ENCODE results near the gene HSD17B12. TPM values are rescaled to one million over a fixed set of nuclear protein-coding genes. Genes with fewer than 3 reads are reported as not detected.

Gene HSD17B12
- polyA plus RNA-seq, 1 donor (not counting 4 experiments of a cell fraction or from before 2014, with no cell fraction given): 105 TPM

DNA sequence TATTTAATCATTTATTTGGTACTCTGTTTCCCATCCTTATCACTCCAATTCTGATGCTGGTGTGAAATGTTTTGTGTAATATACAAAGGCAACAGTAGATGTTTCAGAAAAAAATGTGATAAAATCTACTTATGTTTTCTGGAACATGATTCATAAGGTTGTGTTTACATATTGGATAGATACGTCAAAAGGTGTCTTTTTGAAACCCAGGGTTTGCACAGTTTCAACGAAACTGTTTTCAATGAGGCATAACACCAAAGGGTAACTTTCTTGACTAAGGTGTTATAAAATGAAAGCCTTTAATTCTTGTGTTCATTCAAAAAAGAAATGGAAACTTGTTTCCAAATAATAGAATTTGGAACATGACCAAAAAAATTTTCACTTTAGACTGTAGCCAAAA is 33.8 kb upstream of the HSD17B12 start:
- H3K27ac ChIP-seq (ENCODE audit: control insufficient read depth, insufficient read depth, low read length): no peak overlapping the region

DNA sequence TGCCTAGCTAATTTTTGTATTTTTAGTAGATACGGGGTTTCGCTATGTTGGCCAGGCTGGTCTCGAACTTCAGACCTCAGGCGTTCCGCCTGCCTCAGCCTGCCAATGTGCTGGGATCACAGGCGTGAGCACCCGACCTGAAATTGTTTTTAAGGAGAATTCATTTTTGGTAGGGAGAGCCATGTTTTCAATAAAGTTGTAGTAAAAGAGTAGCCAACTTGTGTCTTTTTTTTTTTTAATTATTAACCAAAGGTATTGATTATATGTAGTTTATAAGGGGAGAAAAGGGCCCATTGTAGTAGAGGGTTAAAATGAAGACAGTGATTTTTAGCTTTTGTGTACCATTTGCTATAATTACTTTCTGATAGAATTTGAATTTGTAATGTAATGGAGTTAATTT is 31.6 kb upstream of the HSD17B12 start:
- TF ChIP-seq, protein P1, sequence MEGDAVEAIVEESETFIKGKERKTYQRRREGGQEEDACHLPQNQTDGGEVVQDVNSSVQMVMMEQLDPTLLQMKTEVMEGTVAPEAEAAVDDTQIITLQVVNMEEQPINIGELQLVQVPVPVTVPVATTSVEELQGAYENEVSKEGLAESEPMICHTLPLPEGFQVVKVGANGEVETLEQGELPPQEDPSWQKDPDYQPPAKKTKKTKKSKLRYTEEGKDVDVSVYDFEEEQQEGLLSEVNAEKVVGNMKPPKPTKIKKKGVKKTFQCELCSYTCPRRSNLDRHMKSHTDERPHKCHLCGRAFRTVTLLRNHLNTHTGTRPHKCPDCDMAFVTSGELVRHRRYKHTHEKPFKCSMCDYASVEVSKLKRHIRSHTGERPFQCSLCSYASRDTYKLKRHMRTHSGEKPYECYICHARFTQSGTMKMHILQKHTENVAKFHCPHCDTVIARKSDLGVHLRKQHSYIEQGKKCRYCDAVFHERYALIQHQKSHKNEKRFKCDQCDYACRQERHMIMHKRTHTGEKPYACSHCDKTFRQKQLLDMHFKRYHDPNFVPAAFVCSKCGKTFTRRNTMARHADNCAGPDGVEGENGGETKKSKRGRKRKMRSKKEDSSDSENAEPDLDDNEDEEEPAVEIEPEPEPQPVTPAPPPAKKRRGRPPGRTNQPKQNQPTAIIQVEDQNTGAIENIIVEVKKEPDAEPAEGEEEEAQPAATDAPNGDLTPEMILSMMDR (optimal IDR thresholded peaks at IDR 0.05 in 1 of 3, IDR thresholded peaks at IDR 0.05 in 1 of 3, conservative IDR thresholded peaks at IDR 0.05 in 1 of 3; ENCODE audit: extremely low read depth in 1 of 3, insufficient read depth in 2 of 3, low read length in 3 of 3): no peak
- no peak for TF ChIP-seq EZH2 (IDR thresholded peaks at IDR 0.05; ENCODE audit: low read length)
- Histone ChIP-seq H3K27ac (ENCODE audit: control insufficient read depth, insufficient read depth, low read length) (no peak overlapping the region), H3K9me3 (ENCODE audit: control insufficient read depth, low read depth, low read length) (no peaks in the 10 kb centered on the region), H2AFZ (ENCODE audit: control insufficient read depth, low read length) (no peak overlapping the region), H3K9ac (ENCODE audit: control insufficient read depth, extremely low read depth, insufficient read depth, low read length) (no peak overlapping the region), H3K4me1 (ENCODE audit: control insufficient read depth, extremely low read depth, insufficient read depth, low read length) (peaks cover under 1% of the 10 kb centered on the region), H3K9me1 (ENCODE audit: control insufficient read depth, extremely low read depth, insufficient read depth, low read length) (peaks cover 2% of the 10 kb centered on the region), H3K4me3 (ENCODE audit: control insufficient read depth in 2 of 3, extremely low read depth in 1 of 3, insufficient read depth in 2 of 3, low read depth in 1 of 3, low read length in 3 of 3) (no peak overlapping the region), H3K27me3 (ENCODE audit: control insufficient read depth, extremely low read depth, insufficient read depth, low read length) (no peaks in the 10 kb centered on the region), H4K20me1 (ENCODE audit: control insufficient read depth, extremely low read depth, insufficient read depth, low read length) (no peaks in the 10 kb centered on the region), H3K4me2 (ENCODE audit: control insufficient read depth, extremely low read depth, insufficient read depth, low read depth, low read length) (no peak overlapping the region), H3K79me2 (ENCODE audit: control insufficient read depth, insufficient read depth, low read length) (peaks cover 24% of the 10 kb centered on the region), H3K36me3 (ENCODE audit: control insufficient read depth in 2 of 2, extremely low read depth in 1 of 2, insufficient read depth in 2 of 2, low read length in 2 of 2) (peaks cover 0 to 1% of the 10 kb centered on the region in 2 experiments)
- dilution Hi-C loops (cut with MboI; ENCODE audit: extremely low pct_ligation_motif_present, low sequenced_read_pairs): no loop called here
- no peak for FAIRE-seq
- DNase-seq (ENCODE audit: low read depth, low spot score): no peak

More for the DNA sequence above, 33.8 kb upstream of the HSD17B12 start:
- TF ChIP-seq, protein P1 (optimal IDR thresholded peaks at IDR 0.05 in 1 of 3, IDR thresholded peaks at IDR 0.05 in 1 of 3, conservative IDR thresholded peaks at IDR 0.05 in 1 of 3; ENCODE audit: extremely low read depth in 1 of 3, insufficient read depth in 2 of 3, low read length in 3 of 3): no peak
- no peak for TF ChIP-seq EZH2 (IDR thresholded peaks at IDR 0.05; ENCODE audit: low read length)
- Histone ChIP-seq H3K4me3 (ENCODE audit: control insufficient read depth in 2 of 3, extremely low read depth in 1 of 3, insufficient read depth in 2 of 3, low read depth in 1 of 3, low read length in 3 of 3) (no peak overlapping the region), H3K4me1 (ENCODE audit: control insufficient read depth, extremely low read depth, insufficient read depth, low read length) (peaks cover 6% of the 10 kb centered on the region), H3K79me2 (ENCODE audit: control insufficient read depth, insufficient read depth, low read length) (peaks cover 24% of the 10 kb centered on the region), H3K9ac (ENCODE audit: control insufficient read depth, extremely low read depth, insufficient read depth, low read length) (no peak overlapping the region), H2AFZ (ENCODE audit: control insufficient read depth, low read length) (no peak overlapping the region), H3K9me3 (ENCODE audit: control insufficient read depth, low read depth, low read length) (no peaks in the 10 kb centered on the region), H4K20me1 (ENCODE audit: control insufficient read depth, extremely low read depth, insufficient read depth, low read length) (no peaks in the 10 kb centered on the region), H3K27me3 (ENCODE audit: control insufficient read depth, extremely low read depth, insufficient read depth, low read length) (no peaks in the 10 kb centered on the region), H3K4me2 (ENCODE audit: control insufficient read depth, extremely low read depth, insufficient read depth, low read depth, low read length) (no peak overlapping the region), H3K36me3 (ENCODE audit: control insufficient read depth in 2 of 2, extremely low read depth in 1 of 2, insufficient read depth in 2 of 2, low read length in 2 of 2) (peaks cover 0 to 1% of the 10 kb centered on the region in 2 experiments), H3K9me1 (ENCODE audit: control insufficient read depth, extremely low read depth, insufficient read depth, low read length) (peaks cover 2% of the 10 kb centered on the region)
- FAIRE-seq: no peak
- dilution Hi-C loops (cut with MboI; ENCODE audit: extremely low pct_ligation_motif_present, low sequenced_read_pairs): no loop called here
- no peak for DNase-seq (ENCODE audit: low read depth, low spot score)

Data from keratinocyte (primary cell).